Adrenal gland (tissue), 12 donors: ENCODE data around the gene NAPB. TPM values are rescaled to one million over a fixed set of nuclear protein-coding genes. Genes with fewer than 3 reads are reported as not detected.

Experiments used
- DNase-seq, 7 donors: peaks; one replicate each; pipeline ENCODE4 v3.0.0-alpha.2; 2019 to 2020
- H3K27ac ChIP-seq, 5 donors: fragments of 200-600 bp; sonication (generic) in 4 of 5; 1 replicate in 3 of 5; 2 replicates in 2 of 5; pipeline versions ENCODE4 v1.5.1 to v1.8.0; 2016 to 2020; ENCODE audit warnings: mild to moderate bottlenecking in 1 of 5
- H3K27me3 ChIP-seq: fragments of 200-600 bp; 2 replicates; pipeline ENCODE4 v1.8.0; 2021
- H3K36me3 ChIP-seq, 2 donors: fragments of 200-600 bp; replicated peaks in 1 of 2; 1 replicate in 1 of 2; 2 replicates in 1 of 2; pipeline versions ENCODE4 v1.5.1 to v1.8.0; 2018 to 2022
- H3K4me1 ChIP-seq, 2 donors: fragments of 200-600 bp; replicated peaks in 1 of 2; 1 replicate in 1 of 2; 2 replicates in 1 of 2; pipeline versions ENCODE4 v1.5.1 to v1.8.0; 2018 to 2021
- H3K4me3 ChIP-seq, 4 donors: fragments of 200-600 bp; sonication (generic) in 3 of 4; one replicate each; pipeline ENCODE4 v1.5.1; 2016 to 2018
- H3K9me3 ChIP-seq, 3 donors: fragments of 200-600 bp; sonication (generic) in 1 of 3; replicated peaks in 1 of 3; 1 replicate in 2 of 3; 2 replicates in 1 of 3; pipeline versions ENCODE4 v1.5.1 to v1.8.0; 2016 to 2021
- CTCF ChIP-seq, 6 experiments: fragments of 450-650 bp in 4 of 6; fragments of 200-600 bp in 2 of 6; sonication (generic) in 1 of 6; IDR thresholded peaks; 1 replicate in 5 of 6; 2 replicates in 1 of 6; pipeline versions ENCODE4 v1.5.1 to v1.8.0; 2016 to 2021; ENCODE audit warnings: antibody characterized with exemption in 6 of 6, mild to moderate bottlenecking in 2 of 6, moderate library complexity in 1 of 6
- POLR2A ChIP-seq, 2 donors: fragments of 450-650 bp; IDR thresholded peaks; one replicate each; pipeline ENCODE4 v1.6.1; 2017; ENCODE audit warnings: antibody characterized with exemption in 2 of 2, mild to moderate bottlenecking in 2 of 2, moderate library complexity in 1 of 2
- whole genome bisulfite sequencing, 4 donors: extraction: QIAGEN DNeasy Blood & Tissue Kit in 2 of 4; methylation state at CpG; one replicate each; pipeline versions ENCODE4 v1.1.5 to v1.1.7; 2013 to 2017; 5-methylcytosine and 5-hydroxymethylcytosine counted together
- intact Hi-C, 2 donors: fragments of 100-400 bp; cut with DNase I; formaldehyde crosslinking; loops; one replicate each; pipeline versions ENCODE4 v1.14.1 to v1.15.0; 2022 to 2023
- polyA plus RNA-seq, 3 donors: library from polyadenylated mRNA; stranded (reverse); fragments of 200-250 nt in 2 of 3; fragments of 350-450 nt in 1 of 3; fragmentation: Illumina TruSeq in 1 of 3; extraction: RNeasy Lipid Tissue Mini Kit (QIAGEN cat#74804) in 1 of 3; gene quantifications; one replicate each; pipeline ENCODE4 v1.2.3, GENCODE V29; 2013 to 2014
- total RNA-seq, 9 donors: library from RNA; depleted of rRNA in 4 of 9; stranded (reverse); fragments of >200 nt in 4 of 9; fragments of 120-200 nt in 1 of 9; fragmentation: NEBNext Ultra II Directional in 1 of 9; extraction: Animal tissue kit (Norgen Biotek cat#: 25700) in 1 of 9; gene quantifications; one replicate each; pipeline versions ENCODE4 v1.1.0 to v1.2.4, GENCODE V29; 2013 to 2023
- donor health status: healthy with polysubstance abuse.
- donor health status: Bipolar disorder and iron deficiency.
- donor health status: DM: yes; HTN: yes; CAD: no.
- donor health status: DM: no; HTN: no; CAD: no.
- donor health status: DM: no; HTN: no; CAD: no.
- donor health status: DM: yes; HTN: yes; CAD: no.

NAPB gene
- total and polyA plus RNA-seq, 12 donors: 11.8 to 27.5 (median 20.2) TPM

- Histone ChIP-seq H3K9me3 (no peaks in the 10 kb centered on the region), H3K4me1 (no peaks in the 10 kb centered on the region), H3K27ac (no peak overlapping the region), H3K27me3 (no peaks in the 10 kb centered on the region), H3K36me3 (no peaks in the 10 kb centered on the region), H3K4me3 (no peak overlapping the region)
- WGBS, 4 donors: 81 to 88% (median 84%) methylated on average over 4 to 7 of the region's 7 CpGs
- peak in 1 of 7 donors; percentile 28 for DNase-seq
- TF ChIP-seq POLR2A (IDR thresholded peaks at IDR 0.05): no peak
- no peak for TF ChIP-seq CTCF (IDR thresholded peaks at IDR 0.05)
- intact Hi-C loops: no loop called here
These were observed 35.6 kb upstream of the NAPB start for GRCh38 chr20:23456873-23457272.

GRCh38 chr20:23456409-23456808 lies 35.1 kb upstream of the NAPB start:
- Histone ChIP-seq H3K36me3 (no peaks in the 10 kb centered on the region), H3K4me3 (no peak overlapping the region), H3K27me3 (no peaks in the 10 kb centered on the region), H3K4me1 (no peaks in the 10 kb centered on the region), H3K9me3 (no peaks in the 10 kb centered on the region), H3K27ac (no peak overlapping the region)
- intact Hi-C loops: no loop called here
- TF ChIP-seq CTCF (IDR thresholded peaks at IDR 0.05): no peak
- TF ChIP-seq POLR2A (IDR thresholded peaks at IDR 0.05): no peak
- peak in 1 of 7 donors; percentile 7 for DNase-seq
- WGBS, 4 donors: 53 to 65% (median 54%) methylated on average over 2 to 3 of the region's 3 CpGs

- no peaks in the 10 kb centered on the region for H3K36me3 ChIP-seq
- H3K4me3 ChIP-seq: no peak overlapping the region
- H3K27me3 ChIP-seq: no peaks in the 10 kb centered on the region
- DNase-seq: peak in 1 of 7 donors; percentile 28
- WGBS, 4 donors: 81 to 92% (median 84%) methylated on average over 5 to 7 of the region's 7 CpGs
- H3K27ac ChIP-seq: no peak overlapping the region
- TF ChIP-seq CTCF (IDR thresholded peaks at IDR 0.05): no peak
- no peak for TF ChIP-seq POLR2A (IDR thresholded peaks at IDR 0.05)
- no peaks in the 10 kb centered on the region for H3K9me3 ChIP-seq
- intact Hi-C loops: no loop called here
- H3K4me1 ChIP-seq: no peaks in the 10 kb centered on the region
These were observed 34.4 kb upstream of the NAPB start for GRCh38 chr20:23455639-23456038.

GRCh38 chr20:23454816-23455215 lies 33.5 kb upstream of the NAPB start:
- intact Hi-C loops: no loop called here
- Histone ChIP-seq H3K27me3 (no peaks in the 10 kb centered on the region), H3K4me3 (no peak overlapping the region), H3K4me1 (no peaks in the 10 kb centered on the region), H3K27ac (no peak overlapping the region), H3K36me3 (no peaks in the 10 kb centered on the region), H3K9me3 (no peaks in the 10 kb centered on the region)
- WGBS, 4 donors: 83 to 100% (median 88%) methylated on average over 1 of the region's 1 CpG
- no peak for DNase-seq
- TF ChIP-seq POLR2A (IDR thresholded peaks at IDR 0.05) (no peak), CTCF (IDR thresholded peaks at IDR 0.05) (no peak)
